A549 treated with AZD2906 at 1 μM for 4 hours (cell line): Measurements from ENCODE around the gene NUBPL. TPM values are rescaled to one million over a fixed set of nuclear protein-coding genes. Genes with fewer than 3 reads are reported as not detected.

Experiments
- total RNA-seq: library from RNA; stranded (reverse); fragments of 200-300 nt; extraction: Qiagen RNA extraction; gene quantifications from 5 replicates; pipeline ENCODE4 v1.2.3, GENCODE V29; 2022

The NUBPL gene
- 6.8 to 12.6 TPM (median 8.2 TPM) in 5 replicates for total RNA-seq

GRCh38 chr14:31561155-31561846 lies at the start of gene NUBPL:
NUBPL (plus strand) TSS chr14:31561404; CDS start chr14:31561440, 36 bp downstream.

Other genes with a start within 250 kb of the NUBPL start
- gene HEATR5A, start 140.9 kb upstream of the NUBPL start, total RNA-seq: 11.7 to 18.0 TPM (median 16.7 TPM) in 5 replicates
- gene DTD2, start 103.9 kb upstream of the NUBPL start, total RNA-seq: 12.0 to 18.8 TPM (median 14.4 TPM) in 5 replicates
- gene GPR33, start 73.4 kb upstream of the NUBPL start, total RNA-seq: not detected in 5 replicates